Uterus (tissue), 2 donors: ENCODE results near the gene SPATA31C1.

Experiments
- CTCF ChIP-seq, 4 experiments: fragments of 200-600 bp in 2 of 4; fragments of 450-650 bp in 2 of 4; sonication (generic) in 2 of 4; IDR thresholded peaks; one replicate each; pipeline ENCODE4 v1.5.1; 2016 to 2019; ENCODE audit warnings: antibody characterized with exemption in 4 of 4, mild to moderate bottlenecking in 2 of 4, moderate library complexity in 1 of 4
- POLR2A ChIP-seq, 2 donors: fragments of 450-650 bp; IDR thresholded peaks; one replicate each; pipeline ENCODE4 v1.6.1; 2016; ENCODE audit warnings: antibody characterized with exemption in 2 of 2, mild to moderate bottlenecking in 1 of 2, moderate library complexity in 1 of 2

GRCh38 chr9:87886210-87886932 is 31.4 kb upstream of the SPATA31C1 start:
- TF ChIP-seq CTCF (IDR thresholded peaks at IDR 0.05), result no peak
- TF ChIP-seq POLR2A (IDR thresholded peaks at IDR 0.05), result no peak
